Kidney epithelial cell (primary cell): ENCODE results near the gene RIPPLY3. TPM values are rescaled to one million over a fixed set of nuclear protein-coding genes. Genes with fewer than 3 reads are reported as not detected.
"Not testable (repeated sequence)": the region's sequence is repeated elsewhere in the genome, so short reads cannot be mapped to it uniquely, and the experiment has no call there.

Experiments
- DNase-seq: peaks from one replicate; pipeline ENCODE4 v3.0.0-alpha.2; 2010; ENCODE audit warnings: low read depth
- H3K27me3 ChIP-seq: 2 replicates; pipeline ENCODE4 v1.6.0; 2011; ENCODE audit warnings: low read length; ENCODE audit not compliant: control insufficient read depth, insufficient read depth
- H3K36me3 ChIP-seq: 2 replicates; pipeline ENCODE4 v1.5.1; 2011; ENCODE audit warnings: low read length; ENCODE audit not compliant: control insufficient read depth, insufficient read depth
- H3K4me3 ChIP-seq: 2 replicates; pipeline ENCODE4 v1.5.1; 2011; ENCODE audit warnings: low read depth, mild to moderate bottlenecking, control low read depth, low read length
- CTCF ChIP-seq: IDR thresholded peaks from 2 replicates; pipeline ENCODE4 v1.5.1; 2011; ENCODE audit warnings: mild to moderate bottlenecking, moderate library complexity, low read length, control low read depth, inconsistent platforms; ENCODE audit not compliant: insufficient read depth, poor library complexity, severe bottlenecking
- total RNA-seq: library from RNA; depleted of rRNA; stranded (reverse); fragments of >200 nt; gene quantifications from 2 replicates; pipeline ENCODE4 v1.2.3, GENCODE V29; 2015

RIPPLY3 gene
- total RNA-seq, 1 donor from 2014 or later, result 0.92 TPM

- H3K27me3 ChIP-seq, result no peaks in the 10 kb centered on the region
- no peak for DNase-seq
- no peak for TF ChIP-seq CTCF
- no peak overlapping the region for H3K4me3 ChIP-seq
- no peaks in the 10 kb centered on the region for H3K36me3 ChIP-seq
Measured at GRCh38 chr21:36988536-36988935, 18.0 kb upstream of the RIPPLY3 start.

DNA sequence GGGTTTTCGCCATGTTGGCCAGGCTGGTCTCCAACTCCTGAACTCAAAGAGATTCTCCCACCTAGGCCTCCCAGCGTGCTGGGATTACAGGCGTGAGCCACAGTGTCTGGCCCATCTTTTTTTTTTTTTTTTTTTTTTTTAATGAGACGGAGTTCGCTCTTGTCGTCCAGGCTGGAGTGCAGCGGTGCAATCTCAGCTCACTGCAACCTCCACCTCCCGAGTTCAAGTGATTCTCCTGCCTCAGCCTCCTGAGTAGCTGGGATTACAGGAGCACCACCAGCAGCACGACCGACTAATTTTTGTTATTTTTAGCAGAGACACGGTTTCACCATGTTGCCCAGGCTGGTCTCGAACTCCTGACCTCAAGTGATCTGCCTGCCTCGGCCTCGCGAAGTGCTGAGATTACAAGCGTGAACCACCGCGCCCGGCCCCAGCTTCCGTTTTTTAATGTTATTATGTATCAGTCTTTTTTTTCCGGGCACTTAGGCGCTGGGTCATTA lies 17.3 kb upstream of the RIPPLY3 start:
- DNase-seq, H3K27me3 ChIP-seq, H3K36me3 ChIP-seq: not testable (repeated sequence)
- peak overlapping the region; percentile 63 for H3K4me3 ChIP-seq

DNA sequence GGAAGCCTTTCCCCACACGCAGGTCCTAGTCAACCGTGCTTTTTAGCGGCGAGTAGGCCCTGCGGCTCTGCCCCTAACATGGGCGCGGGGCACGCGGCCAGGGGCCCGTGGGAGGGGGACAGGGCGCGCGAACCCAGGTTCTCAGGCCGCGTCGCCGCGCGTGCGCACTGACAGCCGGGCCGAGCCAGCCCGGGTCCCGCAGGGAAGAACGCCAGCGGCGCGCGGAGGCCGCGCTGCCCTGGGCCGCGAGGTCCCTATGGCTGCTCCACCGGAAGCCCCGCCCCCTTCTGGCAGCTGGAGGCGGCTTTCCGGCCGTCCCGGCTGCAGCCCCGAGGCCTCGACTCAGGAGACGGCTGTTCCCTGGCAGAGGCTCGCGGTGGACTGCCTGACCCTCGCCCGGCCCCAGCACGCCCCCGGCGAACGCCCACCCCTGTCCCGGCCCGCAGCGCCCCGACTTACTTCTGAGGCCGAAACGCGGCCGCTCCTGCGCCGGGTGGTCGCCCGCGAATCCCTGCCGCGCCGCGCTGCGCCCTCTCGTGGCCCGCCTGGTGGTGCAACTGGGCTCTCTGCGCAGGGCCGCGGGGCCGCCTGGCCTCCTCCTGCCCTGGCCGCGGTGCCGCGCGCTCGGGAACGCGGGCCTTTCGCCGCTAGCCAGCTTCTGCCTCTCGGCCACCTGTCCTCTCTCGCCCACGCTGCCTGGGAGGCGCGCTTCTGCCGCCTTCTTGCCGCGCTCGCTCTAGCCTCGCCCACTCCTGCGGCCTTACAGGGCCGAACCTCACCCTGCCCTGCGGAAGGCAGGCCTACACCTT lies 16.6 kb upstream of the RIPPLY3 start:
- TF ChIP-seq CTCF, result no peak
- DNase-seq, result no peak
- H3K4me3 ChIP-seq, result peak overlapping the region; percentile 63
- H3K36me3 ChIP-seq, result no peaks in the 10 kb centered on the region
- H3K27me3 ChIP-seq, result no peaks in the 10 kb centered on the region

DNA sequence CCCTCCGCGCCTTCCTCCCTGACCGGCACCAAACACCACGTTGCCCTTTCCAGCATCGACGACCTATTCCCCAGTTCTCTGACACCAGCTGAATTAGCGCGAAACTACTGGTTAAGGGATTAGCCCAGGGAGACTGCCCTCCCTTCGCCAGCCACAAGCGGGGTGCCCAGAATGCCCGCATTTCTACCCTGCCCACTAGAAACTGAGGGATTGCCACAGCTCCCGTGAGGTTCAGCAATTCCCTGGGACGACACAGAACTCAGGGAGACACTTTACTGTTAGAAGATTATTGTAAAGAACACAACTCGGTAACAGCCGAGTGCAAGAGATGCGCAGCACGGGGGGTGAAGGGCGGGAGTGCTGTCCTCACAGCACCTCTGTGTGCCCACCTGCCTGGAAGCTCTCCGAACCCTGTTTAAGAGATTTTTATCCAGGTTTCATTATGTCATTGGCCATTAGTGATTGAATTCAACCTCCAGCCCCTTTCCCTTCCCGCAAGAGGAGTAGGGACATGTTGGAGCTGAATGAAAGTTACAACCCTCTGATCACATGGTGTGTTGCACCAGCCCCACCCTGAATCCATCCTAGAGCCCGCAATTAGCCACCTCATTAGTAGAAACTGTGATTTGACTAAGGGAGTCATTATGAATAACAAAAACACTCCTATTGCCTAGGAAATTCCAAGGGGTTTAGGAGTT lies 15.8 kb upstream of the RIPPLY3 start:
- no peaks in the 10 kb centered on the region for H3K36me3 ChIP-seq
- H3K4me3 ChIP-seq, result peak overlapping the region; percentile 63
- no peak for DNase-seq
- H3K27me3 ChIP-seq, result no peaks in the 10 kb centered on the region
- TF ChIP-seq CTCF, result no peak

DNA sequence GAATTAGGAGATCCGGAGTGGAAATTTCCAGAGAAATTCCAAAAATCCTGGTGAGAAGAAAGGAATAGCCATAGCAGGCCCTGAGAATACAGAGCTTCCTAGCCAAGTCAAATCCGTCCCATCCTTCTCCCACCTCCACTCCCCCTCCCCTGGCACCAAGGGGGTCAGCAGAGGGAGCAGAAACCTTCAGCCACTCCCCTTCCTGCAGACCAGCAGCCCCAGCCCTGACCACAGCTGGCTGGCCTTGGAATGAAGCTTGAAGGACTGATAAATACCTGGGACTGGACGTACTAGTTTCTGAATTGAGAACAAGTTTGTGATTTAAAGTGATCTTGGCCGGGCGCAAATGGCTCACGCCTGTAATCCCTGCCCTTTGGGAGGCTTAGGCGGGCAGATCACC lies 13.8 kb upstream of the RIPPLY3 start:
- H3K27me3 ChIP-seq, result no peaks in the 10 kb centered on the region
- DNase-seq, result no peak
- H3K36me3 ChIP-seq, result no peaks in the 10 kb centered on the region
- no peak overlapping the region for H3K4me3 ChIP-seq
- no peak for TF ChIP-seq CTCF

GRCh38 chr21:36994501-36995158 lies 11.9 kb upstream of the RIPPLY3 start:
- Histone ChIP-seq H3K36me3 (no peaks in the 10 kb centered on the region), H3K27me3 (no peaks in the 10 kb centered on the region), H3K4me3 (peak overlapping the region; percentile 27)
- DNase-seq, result no peak
- peak; percentile 40 for TF ChIP-seq CTCF

DNA sequence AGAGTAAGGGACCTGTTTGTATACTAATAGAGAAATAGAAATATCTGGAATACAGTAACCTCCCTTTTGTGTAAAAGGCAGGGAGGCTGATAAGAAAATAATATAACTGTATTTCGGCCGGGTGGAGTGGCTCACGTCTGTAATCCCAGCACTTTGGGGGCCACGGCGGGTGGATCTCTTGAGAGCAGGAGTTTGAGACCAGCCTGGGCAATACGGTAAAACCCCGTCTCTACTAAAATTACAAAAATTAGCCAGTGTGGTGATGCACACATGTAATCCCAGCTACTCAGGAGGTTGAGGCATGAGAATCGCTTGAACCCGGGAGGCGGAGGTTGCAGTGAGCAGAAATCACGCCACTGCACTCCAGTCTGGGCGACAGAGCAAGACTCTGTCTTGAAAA lies 11.2 kb upstream of the RIPPLY3 start:
- DNase-seq, H3K27me3 ChIP-seq, H3K4me3 ChIP-seq, H3K36me3 ChIP-seq: not testable (repeated sequence)
